Stimulated activated CD4-positive, alpha-beta T cell treated with anti-CD3 and anti-CD28 coated beads, TNF-alpha, amount 100 ng/mL, for 1 hour (primary cell): Measurements from ENCODE around the gene TMEM39B.
A peak's percentile ranks its signal among the peaks of the same experiment; 100 is the strongest.
"Not testable (repeated sequence)": the region's sequence is repeated elsewhere in the genome, so short reads cannot be mapped to it uniquely, and the experiment has no call there.

Experiments used
- DNase-seq, 3 donors: peaks; one replicate each; pipeline ENCODE4 v3.0.0-alpha.2; 2020; ENCODE audit warnings: low read depth in 3 of 3, low spot score in 1 of 3

TMEM39B gene

DNA sequence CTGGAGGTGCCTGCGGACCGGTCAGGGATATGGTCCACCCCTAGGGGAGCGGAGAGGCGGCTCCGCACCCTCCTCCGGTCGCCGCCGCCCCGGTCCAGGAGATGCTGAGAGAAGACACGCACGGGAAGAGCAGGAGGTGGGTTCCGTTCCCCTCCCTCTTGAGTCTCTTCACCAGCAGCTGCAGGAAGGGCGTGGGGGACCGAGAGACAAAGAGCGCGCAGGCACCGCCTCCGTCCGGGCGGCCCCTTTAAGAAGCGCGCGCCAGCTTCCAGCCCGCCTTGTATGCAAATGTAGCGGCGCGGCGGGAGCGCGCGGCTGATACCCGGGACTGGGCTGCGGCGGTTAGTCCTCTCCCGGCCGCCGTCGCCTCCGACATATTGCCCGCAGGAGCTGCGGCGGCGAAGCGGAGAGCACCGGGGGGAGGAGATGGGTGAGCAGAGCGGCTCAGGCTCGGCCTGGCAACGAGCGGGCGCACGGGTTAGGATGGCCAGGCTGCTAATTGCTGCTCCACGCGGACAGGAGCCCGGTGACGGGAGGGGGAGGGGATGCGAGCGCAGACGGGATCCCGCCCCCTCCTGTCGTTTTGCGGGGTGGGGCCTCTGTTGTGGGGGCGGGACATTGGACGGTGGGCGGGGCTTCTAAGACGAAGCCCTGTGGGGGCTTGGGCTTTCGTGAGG, at the start of gene TMEM39B:
TSS of gene TMEM39B (plus strand) at position 318 of the 677 bp plus-strand sequence. CDS start at position 427, 109 bp downstream.
- peak; percentile 81 to 84 (median 82) for DNase-seq

DNA sequence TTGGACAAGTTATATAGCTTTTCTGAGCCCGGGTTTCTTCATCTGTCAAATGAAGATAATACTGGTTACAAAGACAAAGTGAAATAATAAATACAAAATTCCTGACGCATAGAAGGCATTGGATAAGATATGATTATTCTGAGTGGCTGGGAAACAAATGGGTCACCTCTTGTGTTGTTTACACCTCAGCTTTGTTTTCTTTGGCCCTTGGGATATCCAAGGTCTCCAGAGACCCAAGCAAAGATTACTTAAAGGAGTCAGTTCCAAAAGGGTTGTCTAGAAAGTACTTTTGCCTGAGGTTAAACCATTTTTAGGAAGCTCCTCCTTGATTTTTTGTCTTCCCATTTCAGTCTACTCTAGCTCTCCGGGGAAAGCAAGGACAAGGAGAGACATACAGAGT, 49.4 kb upstream of the TMEM39B start:
- no peak for DNase-seq

DNA sequence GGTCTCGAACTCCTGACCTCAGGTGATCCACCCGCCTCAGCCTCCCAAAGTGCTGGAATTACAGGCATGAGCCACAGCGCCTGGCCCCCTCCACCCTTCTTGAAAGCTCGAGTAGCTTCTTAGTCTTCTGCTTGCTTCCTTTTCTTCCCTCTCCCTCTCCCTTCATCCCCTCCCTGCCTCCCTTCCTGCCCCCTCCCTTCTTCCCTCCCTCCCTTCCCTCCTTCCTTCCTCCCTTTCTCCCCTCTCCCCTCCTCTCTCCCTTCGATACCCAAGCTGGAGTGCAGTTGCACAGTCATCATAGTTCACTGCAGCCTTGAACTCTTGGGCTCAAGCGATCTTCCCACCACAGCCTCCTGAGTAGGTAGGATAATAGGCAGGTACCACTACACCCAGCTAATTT, 47.2 kb upstream of the TMEM39B start:
- no peak for DNase-seq

DNA sequence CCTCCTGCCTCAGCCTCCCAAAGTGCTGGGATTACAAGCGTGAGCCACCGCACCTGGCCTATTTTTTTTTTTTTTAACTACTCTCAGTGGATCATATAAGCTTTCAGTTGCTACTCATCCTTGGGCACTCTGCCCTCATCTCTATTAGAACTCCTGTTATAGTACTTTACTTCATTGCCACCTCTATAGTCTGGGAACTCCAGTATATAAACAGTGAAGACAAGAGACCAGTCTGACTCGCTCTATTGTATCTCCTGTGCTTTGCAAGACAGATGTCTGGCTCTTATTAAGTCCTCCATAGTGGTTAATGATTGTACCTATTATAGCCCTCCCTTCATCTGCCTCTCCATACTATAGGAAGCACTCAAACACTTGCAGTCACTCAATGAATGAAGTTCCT, 44.0 kb upstream of the TMEM39B start:
- DNase-seq: no peak

DNA sequence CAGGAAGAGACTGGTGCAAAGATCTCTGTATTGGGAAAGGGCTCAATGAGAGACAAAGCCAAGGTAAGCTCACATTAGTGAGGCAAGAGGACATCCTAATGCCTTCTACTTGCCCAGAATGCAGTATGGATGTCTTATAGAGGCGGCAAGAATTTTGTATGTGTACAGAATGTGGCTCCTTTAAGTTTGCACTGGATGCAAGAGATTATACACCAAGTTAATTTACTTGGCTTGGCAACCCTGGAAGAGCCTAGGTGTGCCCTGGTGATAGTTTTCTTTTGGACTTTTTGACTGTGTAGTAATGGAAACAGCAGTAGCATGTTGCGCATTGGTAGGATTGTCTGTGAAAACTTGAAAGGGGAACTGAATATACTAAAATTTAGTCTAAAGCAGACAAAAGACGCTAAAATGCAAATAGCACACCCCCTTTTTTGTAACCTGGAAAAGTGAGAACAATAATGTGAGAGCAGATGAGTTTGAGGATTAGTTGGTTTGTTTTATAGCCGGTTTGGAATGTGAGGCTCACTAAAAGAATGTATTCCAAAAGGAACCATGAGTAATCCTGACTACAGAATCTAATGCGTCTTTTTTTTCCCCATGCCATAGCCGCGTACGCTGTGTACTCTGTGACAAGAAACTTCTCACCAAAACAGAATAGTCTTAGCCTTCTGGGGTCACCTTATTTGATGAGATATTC, 41.0 kb upstream of the TMEM39B start:
- DNase-seq: no peak

DNA sequence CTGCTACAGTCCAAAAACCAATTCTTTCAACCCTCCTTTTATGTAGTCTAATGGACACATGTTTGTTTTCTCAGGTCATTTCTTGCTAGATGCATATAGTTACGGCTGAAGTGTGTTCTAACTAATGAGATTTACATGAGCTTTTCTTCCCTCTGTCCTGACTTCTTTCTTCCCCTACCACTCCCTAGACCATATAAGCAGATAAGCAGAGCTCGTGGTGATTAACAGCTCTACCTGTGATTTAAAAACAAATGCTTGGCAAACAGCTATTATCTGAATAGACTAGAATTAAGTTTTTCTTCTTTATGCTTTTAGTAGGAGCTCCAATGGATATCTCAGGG, 40.5 kb upstream of the TMEM39B start:
- DNase-seq: no peak

DNA sequence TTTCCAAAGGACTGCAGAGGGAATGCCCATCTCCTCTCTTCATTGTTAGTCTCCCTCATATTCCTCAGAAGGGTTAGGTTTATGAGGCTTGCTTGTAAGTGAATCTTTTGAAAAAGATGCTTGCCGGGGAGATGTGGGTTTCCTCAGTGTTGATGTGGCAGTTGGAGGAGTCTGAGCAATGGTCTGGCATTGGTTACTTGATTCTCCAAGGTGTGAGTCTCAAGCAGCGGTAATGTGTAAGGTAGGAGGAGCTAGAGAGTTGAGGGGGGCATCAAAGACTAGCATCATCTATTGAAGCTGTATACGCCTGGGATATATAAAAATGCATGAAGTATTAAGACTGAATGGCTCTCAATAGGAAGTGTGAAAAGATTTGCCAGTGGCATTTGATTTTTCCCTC, 37.6 kb upstream of the TMEM39B start:
- DNase-seq: no peak

DNA sequence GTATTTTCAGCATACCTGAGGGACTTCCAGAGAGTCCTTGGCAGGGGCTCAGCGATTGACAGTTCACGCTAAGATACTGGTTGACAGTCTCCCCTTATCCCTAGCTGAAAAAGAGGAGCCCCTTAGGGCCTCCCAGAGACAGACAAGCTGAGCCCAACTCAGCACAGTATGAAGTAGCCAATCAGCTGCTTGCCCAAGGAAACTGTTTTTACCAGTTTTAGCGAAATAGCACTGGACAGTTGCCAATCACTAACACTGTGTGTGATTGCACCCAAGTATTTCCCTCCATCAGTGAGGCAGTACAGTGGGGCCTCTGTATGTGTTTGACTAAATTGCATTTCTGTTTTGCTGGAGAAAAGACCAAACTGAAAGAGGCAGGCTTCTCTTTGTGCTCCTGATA, 32.0 kb upstream of the TMEM39B start:
- DNase-seq: no peak

DNA sequence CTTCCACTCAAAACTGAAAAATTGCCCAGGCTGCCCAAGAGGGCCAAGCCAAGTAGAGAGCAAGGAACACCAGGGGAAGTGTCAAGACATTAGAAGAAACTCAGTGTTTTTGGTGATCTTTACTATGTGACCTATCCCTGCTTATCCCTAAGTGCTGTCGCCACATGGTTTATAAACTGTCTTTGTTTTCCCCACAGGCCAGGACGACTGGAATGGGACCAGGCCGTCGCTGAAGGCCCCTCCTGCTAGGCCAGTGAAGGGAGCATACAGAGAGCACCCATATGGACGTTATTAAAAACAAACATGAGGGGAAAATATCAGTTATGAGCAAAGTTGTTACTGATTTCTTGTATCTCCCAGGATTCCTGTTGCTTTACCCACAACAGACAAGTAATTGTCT, 30.4 kb upstream of the TMEM39B start:
- DNase-seq: no peak

DNA sequence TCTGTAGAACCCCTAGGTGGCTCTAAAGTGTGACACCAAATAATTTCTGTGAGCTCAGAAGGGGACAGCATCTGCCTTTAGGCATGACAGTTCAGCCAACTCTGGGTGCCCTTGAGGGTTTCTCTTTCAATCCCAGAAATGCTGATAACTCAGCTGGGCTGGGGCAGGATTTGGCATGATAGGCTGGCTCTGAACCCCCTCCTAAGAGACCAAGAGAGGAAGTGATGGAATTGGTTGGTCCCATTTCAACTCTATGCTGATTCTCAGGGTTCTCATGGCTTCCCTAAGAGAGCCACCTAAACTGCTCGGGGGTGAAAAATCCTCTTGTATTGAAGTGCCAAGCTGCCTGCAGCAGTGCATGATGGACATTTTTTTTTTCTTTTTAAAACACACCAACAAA, 28.5 kb upstream of the TMEM39B start:
- no peak for DNase-seq

DNA sequence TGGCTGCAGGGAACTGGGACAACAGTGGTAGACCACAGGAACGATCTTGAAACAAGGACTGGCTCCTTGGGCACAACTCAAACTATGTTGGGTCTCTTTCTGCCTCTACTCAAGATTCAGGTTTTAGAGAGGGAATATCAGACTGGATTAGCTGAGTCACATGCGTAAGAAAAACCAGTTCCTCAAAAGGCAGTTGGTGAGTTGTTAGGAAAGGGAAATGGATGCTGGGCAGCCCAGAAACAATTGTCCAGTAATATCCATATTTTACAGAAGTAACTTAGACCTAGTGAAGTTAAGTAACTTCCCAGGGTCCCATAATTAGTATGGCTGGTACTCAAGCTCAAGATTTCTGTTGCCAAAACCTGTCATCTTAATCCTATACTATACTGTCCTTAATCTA, 27.0 kb upstream of the TMEM39B start:
- DNase-seq: no peak

DNA sequence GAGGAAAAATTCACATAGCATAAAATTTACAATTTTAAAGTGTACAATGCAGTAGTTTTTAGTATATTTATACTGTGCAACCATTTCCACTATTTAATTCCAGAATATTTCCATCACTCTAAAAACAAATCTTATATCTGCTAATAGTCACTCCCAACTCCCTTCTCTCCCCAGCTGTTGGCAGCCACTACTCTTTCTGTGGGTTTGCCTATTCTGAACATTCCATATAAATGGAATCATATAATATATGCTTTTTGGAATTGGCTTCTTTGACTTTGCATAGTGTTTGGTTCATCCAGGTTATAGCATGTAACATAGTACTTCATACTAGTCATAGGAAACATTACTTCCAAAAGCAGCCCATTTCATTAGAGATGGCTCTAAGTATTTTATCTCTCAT, 25.0 kb upstream of the TMEM39B start:
- DNase-seq: no peak

DNA sequence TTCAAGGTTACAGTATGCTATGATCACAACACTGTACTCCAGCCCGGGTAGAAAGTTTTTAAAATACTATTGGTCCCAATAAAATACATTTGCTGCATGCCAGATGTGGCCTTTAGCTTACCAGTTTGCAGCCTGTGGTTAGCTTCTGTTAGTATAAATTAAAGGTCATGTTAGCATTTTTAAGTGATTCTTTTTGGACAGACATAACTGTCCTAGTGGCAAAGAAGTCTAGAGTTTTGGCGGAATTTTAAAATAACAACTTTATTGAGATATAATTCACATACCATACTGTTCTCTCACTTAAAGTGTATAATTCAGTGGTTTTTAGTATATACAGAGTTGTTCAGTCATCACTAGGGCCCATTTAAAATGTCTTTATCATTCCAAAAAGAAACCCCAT, 24.3 kb upstream of the TMEM39B start:
- no peak for DNase-seq

DNA sequence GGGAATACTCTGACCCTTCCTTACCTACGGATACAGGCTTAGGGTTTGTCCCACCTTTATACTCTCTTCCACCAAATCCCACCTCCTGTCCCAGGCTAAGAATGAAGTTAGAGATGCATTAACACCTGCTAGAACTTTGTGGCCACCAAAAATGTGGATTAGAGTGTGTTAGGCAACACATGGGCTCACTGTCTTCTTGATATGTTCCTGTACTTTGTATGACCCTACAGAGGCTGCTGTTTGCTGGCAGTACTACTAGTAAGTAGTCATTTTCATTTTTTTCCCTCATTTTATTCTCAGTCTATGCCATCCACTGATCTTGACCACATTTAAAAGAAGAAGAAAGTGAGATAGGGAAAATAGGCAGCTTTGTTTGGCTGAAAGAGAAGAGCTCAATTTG, 21.0 kb upstream of the TMEM39B start:
- no peak for DNase-seq

DNA sequence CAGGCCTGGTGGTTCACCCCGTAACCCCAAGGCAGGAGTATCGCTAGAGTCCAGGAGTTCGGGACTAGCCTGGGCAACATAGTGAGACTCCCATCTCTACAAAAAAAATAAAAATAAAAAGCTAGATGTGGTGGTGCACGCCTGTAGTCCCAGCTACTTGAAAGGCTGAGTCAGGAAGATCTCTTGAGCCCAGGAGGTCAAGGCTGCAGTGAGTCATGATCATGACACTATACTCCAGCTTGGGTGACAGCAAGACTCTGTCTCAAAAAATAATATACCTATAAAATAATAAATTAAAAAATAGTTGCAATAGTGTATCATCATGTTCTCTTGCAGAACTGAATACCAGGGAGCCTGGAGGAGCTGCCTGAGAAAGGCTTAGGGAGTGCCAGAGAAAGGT, 19.9 kb upstream of the TMEM39B start:
- no peak for DNase-seq

DNA sequence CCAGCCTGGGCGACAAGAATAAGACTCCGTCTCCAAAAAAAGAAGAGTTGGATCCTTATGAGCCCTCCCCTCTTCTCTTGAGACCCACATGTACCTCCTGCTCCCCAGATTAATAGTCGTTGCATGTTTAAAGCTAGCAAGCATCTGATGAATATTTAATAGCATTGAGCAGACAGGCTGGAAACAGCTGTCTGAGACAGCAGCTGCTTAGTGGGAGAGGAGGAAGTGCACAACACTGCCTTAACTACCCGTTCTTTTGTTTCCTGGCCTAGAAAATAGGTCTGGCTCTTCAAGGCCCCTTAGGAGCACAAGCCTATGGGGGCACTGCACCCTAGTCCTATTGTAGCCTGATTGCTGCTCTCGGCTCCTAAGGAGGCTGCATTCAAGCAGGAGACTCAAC, 17.3 kb upstream of the TMEM39B start:
- no peak for DNase-seq

DNA sequence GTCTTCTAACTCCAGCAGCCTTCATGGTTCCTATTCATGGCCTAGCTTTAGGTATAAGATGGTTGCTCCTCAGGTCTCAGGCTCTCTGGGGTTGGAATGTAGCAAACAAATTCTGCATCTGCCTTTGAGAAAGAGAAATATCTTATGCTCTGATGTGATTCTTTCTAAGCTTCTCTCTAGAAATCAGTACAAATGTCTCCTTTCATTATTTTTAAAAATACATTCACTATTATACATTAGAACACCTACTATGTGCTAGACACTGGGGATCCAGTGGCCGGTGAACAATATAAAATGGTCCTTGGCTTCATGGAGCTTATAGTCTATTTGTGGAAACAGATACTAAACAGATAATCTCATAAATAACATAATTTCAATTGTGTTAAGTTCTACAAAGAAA, 16.1 kb upstream of the TMEM39B start:
- no peak for DNase-seq

DNA sequence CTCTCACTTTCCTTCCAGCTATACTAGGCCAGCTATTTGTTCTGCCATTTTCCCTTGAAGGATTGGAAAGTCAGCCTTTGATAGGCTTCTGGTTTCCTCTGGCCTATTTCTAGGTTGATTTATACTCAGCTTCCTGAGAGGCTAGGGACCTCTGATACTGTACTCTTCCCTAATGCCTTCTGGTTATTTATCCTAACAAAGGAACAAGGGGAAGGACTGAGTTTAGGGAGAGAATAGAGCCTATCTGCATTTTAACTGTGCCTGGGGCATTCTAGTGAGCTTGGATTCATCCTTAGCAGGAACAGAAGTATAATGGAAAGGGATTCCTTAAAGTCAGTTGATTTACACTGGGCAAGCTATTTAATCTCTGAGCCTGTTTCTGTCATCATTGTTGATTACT, 11.8 kb upstream of the TMEM39B start:
- no peak for DNase-seq

DNA sequence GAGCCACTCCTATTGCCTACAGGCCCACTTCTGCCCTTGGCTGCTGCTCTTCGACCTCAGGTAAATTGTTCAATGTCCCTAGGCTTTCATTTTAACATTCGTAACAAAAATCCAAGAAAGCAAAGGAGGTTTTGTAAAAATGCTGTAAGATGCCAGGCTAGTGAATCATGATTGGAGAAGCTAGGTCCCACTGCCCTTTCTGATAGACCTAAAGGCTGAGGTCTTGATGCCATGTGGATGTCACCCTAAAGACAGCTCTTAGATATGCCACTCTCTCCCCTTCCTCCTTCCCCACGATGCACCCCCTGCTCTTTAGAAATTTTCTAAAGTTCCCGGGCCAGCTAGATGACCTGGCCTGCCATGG, 9.9 kb upstream of the TMEM39B start:
- DNase-seq: no peak

DNA sequence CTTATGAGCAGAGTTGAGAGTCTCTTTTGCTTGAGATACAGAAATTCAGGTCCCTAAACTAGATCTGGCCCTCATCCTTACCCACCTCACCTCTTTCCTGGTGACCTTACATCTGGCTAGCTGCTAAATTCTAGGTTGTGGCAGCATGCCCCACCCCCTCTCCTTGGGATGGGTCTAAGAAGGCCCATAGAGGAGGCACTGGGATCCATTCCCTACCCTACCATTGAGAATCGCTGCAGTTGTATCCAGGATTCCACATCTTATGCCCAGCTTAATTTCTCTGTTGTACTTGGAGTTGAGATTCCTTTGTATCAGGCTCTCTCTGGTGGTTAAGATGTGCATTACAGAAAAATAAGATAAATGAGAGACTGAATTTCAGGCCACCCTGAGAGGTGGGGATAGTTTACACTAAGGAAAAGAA, 9.5 kb upstream of the TMEM39B start:
- DNase-seq: no peak

DNA sequence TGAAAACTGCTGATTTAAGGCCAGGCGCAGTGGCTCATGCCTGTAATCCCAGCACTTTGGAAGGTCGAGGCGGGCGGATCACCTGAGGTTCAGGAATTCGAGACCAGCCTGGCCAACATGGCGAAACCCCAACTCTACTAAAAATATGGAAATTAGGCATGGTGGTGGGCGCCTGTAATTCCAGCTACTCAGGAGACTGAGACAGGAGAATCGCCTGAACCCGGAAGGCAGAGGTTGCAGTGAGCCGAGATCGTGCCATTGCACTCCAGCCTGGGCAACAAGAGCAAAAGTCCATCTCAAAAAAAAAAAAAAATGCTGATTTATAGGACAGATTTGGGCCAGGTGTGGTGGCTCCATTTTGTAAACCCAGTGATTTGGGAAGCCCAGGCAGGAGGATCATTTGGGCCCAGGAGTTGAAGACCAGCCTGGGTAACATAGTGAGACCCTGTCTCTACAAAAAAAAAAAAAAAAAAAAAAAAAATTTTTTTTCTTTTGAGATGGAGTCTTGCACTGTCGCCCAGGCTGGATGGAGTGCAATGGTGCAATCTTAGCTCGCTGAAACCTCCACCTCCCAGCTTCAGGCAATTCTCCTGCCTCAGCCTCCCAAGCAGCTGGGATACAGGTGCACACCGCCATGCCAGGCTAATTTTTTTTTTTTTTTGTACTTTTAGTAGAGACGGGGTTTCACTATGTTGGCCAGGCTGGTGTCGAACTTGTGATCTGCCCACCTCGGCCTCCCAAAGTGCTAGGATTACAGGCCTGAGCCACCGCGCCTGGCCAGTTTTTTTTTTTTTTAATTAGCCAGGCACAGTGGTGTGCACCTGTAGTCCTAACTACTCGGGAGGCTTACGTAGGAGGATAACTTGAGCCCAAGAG, 6.9 kb upstream of the TMEM39B start:
- not testable (repeated sequence) for DNase-seq

DNA sequence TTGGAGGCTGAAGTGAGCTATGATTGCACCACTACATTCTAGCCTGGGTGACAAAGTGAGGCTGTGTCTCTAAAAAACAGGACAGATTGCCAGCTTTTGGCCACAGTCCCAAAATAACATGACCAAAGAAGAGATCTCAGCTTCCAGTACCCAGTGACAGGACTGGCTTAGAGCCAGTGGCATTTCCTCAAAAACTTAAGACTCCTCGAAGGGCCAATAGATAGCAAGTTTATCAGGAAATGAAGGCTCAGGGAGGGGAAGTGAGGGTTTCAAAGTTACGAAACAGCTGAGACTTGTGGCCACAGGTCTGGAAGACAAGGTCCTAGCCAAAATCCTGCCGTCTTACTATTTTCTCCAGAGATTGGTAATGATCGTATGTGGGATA, 6.3 kb upstream of the TMEM39B start:
- no peak for DNase-seq
